D721Med (cell line): ENCODE measurements around the gene FAM124B.

Experiments used
- DNase-seq: peaks from one replicate; pipeline ENCODE4 v3.0.0; 2011; ENCODE audit warnings: low spot score; ENCODE audit not compliant: insufficient read length
- FAIRE-seq: peaks from 2 replicates; lab custom pipeline; 2011; peaks lifted over from hg19 to GRCh38; lab: Jason Lieb, UNC
- CTCF ChIP-seq: IDR thresholded peaks from 2 replicates; pipeline ENCODE4 v1.5.1; 2012; ENCODE audit warnings: mild to moderate bottlenecking, control low read depth; ENCODE audit not compliant: insufficient read depth; ENCODE audit errors: missing control alignments

FAM124B gene

DNA sequence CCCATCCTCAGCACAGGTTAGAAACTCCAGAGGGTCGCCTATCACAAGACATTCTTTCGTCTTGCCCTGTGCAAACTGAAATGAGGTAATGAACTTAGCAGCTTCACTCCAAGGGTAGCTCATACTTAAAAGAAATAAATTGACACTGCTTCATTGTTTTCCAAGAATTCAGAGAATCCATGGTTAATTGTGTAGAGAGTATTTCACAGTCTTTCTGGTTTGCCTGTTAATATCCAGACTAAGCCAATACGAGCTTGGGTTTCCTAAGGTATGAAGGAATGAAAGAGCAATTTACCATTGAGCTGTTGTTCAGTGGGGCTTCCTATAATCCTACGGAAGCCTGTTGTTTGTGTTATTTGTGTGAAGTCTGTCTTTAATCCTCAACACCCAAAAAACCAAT, 58.7 kb downstream of the FAM124B start:
- DNase-seq (no peak), FAIRE-seq (no peak)
- TF ChIP-seq CTCF: no peak

GRCh38 chr2:224335991-224336390, 65.9 kb downstream of the FAM124B start:
- TF ChIP-seq CTCF: no peak
- DNase-seq: no peak
- no peak for FAIRE-seq

DNA sequence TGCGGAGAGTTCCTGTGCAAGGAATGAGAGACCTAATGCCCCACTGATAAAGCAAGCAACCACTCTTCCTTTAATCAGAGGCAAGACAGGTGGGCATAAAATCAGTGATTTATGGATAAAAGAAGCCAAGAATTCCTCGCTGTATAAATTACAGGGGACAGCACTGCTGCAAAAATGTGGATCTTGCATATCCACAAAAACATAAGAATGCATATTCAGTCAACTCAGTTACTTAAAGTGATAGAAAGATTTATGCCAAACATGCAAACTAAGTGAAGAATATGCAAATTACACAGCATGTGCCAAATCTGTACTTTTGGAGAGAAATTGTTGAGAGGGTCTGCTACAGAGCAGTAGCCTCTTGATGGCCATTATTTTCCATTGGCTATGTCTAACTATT, 67.2 kb downstream of the FAM124B start:
- FAIRE-seq: no peak
- TF ChIP-seq CTCF: no peak
- DNase-seq: no peak

DNA sequence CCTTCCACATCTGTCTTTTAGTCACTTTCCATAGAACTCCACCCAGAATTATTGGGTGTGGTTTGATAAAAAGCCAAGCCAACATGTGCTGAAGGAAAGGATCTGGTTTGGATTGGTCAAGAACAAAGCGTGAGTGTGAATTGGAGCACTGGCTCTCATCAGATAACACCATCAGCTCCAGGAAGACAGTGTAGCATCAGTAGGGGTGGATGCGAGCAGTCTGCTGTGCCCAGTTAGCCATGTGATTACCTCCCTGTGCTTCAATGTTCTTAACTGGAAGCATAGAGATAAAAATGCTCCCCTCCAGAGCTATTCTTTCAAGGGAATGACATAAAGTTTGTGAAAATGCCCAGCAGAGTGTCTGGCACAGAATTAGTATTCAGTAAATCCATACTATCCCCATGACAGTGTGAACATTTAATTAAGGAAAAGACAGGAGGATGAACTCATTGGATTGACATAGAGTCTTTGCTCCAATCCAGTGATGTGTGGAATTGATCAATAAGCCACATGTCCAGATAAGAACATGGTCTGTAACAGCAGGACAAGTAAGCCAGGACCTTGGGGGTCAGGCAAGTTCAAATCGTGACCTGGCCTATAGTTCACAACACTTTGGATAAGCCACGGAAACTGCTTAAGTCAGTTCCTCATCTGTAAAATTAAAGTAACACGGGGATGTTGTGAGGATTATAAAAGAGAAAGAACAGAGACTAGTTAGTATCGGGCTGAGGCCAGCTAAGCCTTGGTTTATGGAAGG, 68.0 kb downstream of the FAM124B start:
- FAIRE-seq: no peak
- TF ChIP-seq CTCF: no peak
- no peak for DNase-seq

GRCh38 chr2:224331698-224332097, 70.2 kb downstream of the FAM124B start:
- FAIRE-seq (no peak), DNase-seq (no peak)
- TF ChIP-seq CTCF: no peak

GRCh38 chr2:224328798-224329197, 73.1 kb downstream of the FAM124B start:
- TF ChIP-seq CTCF: no peak
- FAIRE-seq (no peak), DNase-seq (no peak)
